ENCODE measurements around the gene TIMM13. TPM values are rescaled to one million over a fixed set of nuclear protein-coding genes. Genes with fewer than 3 reads are reported as not detected.

TIMM13 gene
- total and polyA plus RNA-seq, 9 of the 15 experiments (the other 6 are each of a cell fraction or from before 2014, with no cell fraction given): 17.6 to 215 (median 71.8) TPM

GRCh38 chr19:2475702-2476450 is 48.5 kb upstream of the TIMM13 start, which contains the start of gene GADD45B (continued):
- TF ChIP-seq CBX3 (IDR thresholded peaks at IDR 0.05; ENCODE audit: borderline replicate concordance in 1 of 2, low read length in 2 of 2): no peak
- TF ChIP-seq MLX (CRISPR knock-in tag; conservative IDR thresholded peaks at IDR 0.05): no peak
- peak; percentile 44; the same call in 1 of the 2 replicates for TF ChIP-seq TFAP4 (CRISPR knock-in tag; IDR thresholded peaks at IDR 0.05; ENCODE audit: borderline replicate concordance)
- no peak for TF ChIP-seq KDM4B (IDR thresholded peaks at IDR 0.05; ENCODE audit: borderline replicate concordance in 2 of 2, low read depth in 1 of 2)
- TF ChIP-seq ZNF140 (CRISPR knock-in tag; IDR thresholded peaks at IDR 0.05): no peak
- TF ChIP-seq CEBPB (tag; IDR thresholded peaks at IDR 0.05): peak; percentile 91
- TF ChIP-seq ZNF764 (CRISPR knock-in tag; IDR thresholded peaks at IDR 0.05; ENCODE audit: low read depth): no peak
- TF ChIP-seq NBN (IDR thresholded peaks at IDR 0.05; ENCODE audit: low read depth): peak; percentile 51; the same call in 1 of the 2 replicates
- peak; percentile 34; the same call in 1 of the 2 replicates for TF ChIP-seq CHD2 (IDR thresholded peaks at IDR 0.05; ENCODE audit: low read depth, low read length)
- no peak for TF ChIP-seq KDM1A (IDR thresholded peaks at IDR 0.05)
- no peak for TF ChIP-seq RBM17 (IDR thresholded peaks at IDR 0.05; ENCODE audit: borderline replicate concordance, low read depth, low read length)
- TF ChIP-seq MTF1 (CRISPR knock-in tag; IDR thresholded peaks at IDR 0.05; ENCODE audit: borderline replicate concordance): no peak
- TF ChIP-seq E2F8 (IDR thresholded peaks at IDR 0.05; ENCODE audit: low read depth, partially characterized antibody): peak; percentile 4
- TF ChIP-seq TAF7 (tag; IDR thresholded peaks at IDR 0.05): peak; percentile 97
- peak; percentile 99 for TF ChIP-seq POLR2AphosphoS5 (IDR thresholded peaks at IDR 0.05; ENCODE audit: control insufficient read depth, insufficient read depth, low read depth, low read length)

All from K562 (cell line).